Inferior parietal cortex (tissue), 1 donor: ENCODE data around the gene LIME1.

Source experiments
- DNase-seq: peaks from one replicate; pipeline ENCODE4 v3.0.0-alpha.2; 2016; ENCODE audit errors: extremely low spot score

Gene LIME1, protein sequence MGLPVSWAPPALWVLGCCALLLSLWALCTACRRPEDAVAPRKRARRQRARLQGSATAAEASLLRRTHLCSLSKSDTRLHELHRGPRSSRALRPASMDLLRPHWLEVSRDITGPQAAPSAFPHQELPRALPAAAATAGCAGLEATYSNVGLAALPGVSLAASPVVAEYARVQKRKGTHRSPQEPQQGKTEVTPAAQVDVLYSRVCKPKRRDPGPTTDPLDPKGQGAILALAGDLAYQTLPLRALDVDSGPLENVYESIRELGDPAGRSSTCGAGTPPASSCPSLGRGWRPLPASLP

DNA sequence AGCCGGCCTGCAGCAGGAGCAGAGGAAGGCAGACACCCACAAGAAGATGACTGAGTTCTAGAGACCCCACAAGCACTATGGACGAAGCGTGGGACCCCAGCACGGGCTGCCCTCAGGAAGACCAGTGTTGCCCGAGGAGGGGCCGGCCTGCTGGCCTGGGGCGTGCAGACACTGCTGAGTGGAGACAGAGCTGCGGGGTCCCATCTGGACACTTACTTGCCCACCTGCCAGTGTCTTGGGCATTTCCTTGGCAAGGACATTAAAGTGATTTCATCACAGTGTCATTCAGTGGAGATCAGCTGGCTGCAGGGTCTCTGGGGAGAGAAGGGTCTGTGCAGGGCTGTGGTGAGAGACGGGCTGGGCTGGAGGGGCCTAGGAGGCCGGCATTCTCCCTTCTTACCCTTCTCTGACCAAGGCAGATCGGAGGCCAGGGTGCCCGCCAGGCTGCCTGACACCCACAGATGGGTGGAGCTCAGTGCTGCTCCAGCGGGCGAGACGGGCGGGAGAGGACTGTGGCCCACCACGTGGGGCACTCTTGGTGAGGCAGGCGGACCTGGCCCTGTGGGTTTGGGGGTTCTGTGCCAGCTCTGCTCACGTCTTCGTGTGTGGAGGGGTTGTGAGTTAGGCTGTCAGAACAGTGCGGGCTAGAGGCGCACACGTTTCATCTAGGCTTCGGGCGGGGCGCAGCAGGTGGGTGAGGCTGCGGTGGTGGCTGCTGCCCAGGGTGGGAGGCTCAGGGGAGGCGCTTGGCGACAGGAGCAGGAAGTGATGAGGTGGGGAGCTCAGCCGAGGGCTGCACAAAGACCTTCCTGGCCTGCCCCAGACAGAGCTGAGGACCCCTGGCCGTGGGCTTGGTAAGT is at the start of gene LIME1:
Gene LIME1 (plus strand): TSS at position 806 of the 860 bp plus-strand sequence. CDS start 886 bp downstream, outside the sequence.
- no peak for DNase-seq

DNA sequence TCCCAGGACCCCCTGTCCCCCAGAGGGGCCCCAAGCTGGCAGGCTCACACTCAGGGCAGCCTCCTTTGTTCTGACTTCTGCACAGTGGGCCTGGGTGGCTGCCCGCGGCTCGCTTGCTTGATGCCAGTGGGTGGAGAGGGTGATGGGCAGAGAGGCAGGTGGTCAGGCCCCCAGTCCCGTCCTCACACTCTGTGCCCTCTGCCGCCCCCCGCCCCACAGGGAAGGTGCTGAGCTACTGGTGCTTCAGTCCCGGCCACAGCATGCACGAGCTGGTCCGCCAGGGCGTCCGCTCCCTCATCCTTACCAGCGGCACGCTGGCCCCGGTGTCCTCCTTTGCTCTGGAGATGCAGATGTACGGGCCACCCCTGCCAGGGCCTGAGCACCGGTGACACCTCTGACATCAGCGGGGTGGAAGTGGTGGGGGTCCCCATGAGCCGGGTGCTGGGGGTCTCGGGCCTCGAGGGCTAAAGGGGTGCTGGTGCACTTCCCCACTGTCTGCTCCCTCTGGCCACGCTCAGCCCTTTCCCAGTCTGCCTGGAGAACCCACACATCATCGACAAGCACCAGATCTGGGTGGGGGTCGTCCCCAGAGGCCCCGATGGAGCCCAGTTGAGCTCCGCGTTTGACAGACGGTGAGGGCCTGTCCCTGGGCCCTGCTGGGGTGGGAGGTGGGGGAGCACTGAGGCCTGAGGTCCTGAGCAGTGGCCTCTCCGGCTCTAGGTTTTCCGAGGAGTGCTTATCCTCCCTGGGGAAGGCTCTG is 48.9 kb upstream of the LIME1 start:
- no peak for DNase-seq

DNA sequence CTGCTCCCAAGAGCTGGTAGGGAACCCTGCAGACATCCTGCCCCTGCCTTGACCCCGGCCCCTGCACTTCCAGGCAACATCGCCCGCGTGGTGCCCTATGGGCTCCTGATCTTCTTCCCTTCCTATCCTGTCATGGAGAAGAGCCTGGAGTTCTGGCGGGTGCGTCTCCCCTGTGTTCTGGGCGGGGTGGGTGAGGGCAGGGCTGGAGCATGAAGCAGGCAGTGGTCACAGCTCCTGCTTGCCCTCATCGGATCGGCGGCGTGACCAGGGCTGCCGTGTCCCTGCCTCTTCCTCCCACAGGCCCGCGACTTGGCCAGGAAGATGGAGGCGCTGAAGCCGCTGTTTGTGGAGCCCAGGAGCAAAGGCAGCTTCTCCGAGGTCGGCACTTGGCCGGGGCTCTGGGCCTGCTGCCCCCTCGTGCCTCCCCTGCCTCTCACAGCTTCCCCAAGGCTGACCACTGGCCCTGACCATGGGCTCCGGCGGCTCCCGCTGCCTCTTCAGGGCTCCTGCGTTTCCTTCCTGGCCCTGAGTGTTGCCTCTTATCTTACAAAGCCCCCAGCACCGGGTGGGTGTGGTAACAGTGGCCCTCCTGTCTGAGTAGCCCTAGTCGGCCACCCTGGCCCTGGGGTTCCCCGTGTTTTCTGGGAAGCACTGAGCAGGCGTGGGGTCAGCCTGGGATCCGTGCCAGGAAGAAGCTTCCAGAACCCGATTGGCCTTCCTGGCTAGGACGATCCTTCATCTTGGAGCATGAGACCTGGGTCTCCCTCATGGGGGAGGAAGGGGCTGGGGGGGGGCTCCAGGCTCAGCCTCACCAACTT is 48.0 kb upstream of the LIME1 start:
- no peak for DNase-seq

DNA sequence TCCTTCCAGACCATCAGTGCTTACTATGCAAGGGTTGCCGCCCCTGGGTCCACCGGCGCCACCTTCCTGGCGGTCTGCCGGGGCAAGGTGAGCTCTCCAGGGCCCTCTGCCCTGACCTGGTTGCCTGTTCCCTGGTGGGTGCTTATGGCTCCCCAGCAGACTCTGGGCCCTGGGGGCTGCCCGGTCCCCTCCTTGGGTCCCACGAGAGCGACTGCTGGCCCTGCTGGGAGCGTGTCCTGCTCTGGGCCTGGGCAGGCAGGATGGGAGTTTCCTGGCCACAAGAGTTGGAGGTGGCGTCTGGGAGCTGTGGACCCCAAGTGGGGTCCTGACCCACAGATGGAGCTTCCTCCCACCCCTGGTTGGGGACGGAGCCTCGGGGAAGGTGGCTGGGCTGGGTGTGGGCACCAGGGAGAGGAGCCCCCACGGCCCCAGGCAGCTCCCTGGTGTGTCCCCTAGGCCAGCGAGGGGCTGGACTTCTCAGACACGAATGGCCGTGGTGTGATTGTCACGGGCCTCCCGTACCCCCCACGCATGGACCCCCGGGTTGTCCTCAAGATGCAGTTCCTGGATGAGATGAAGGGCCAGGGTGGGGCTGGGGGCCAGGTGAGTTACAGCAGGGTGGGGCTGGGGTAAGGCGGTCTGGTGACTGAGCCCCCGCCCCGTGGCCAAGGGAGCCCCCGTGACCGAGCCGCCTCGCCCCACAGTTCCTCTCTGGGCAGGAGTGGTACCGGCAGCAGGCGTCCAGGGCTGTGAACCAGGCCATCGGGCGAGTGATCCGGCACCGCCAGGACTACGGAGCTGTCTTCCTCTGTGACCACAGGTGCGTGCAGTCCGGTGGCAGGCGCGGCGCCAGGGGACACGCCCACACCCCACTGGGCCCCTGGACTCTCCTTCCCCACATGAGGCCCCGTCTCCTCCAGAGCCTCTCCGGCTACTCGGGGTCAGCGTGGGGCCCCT is 47.1 kb upstream of the LIME1 start:
- no peak for DNase-seq

DNA sequence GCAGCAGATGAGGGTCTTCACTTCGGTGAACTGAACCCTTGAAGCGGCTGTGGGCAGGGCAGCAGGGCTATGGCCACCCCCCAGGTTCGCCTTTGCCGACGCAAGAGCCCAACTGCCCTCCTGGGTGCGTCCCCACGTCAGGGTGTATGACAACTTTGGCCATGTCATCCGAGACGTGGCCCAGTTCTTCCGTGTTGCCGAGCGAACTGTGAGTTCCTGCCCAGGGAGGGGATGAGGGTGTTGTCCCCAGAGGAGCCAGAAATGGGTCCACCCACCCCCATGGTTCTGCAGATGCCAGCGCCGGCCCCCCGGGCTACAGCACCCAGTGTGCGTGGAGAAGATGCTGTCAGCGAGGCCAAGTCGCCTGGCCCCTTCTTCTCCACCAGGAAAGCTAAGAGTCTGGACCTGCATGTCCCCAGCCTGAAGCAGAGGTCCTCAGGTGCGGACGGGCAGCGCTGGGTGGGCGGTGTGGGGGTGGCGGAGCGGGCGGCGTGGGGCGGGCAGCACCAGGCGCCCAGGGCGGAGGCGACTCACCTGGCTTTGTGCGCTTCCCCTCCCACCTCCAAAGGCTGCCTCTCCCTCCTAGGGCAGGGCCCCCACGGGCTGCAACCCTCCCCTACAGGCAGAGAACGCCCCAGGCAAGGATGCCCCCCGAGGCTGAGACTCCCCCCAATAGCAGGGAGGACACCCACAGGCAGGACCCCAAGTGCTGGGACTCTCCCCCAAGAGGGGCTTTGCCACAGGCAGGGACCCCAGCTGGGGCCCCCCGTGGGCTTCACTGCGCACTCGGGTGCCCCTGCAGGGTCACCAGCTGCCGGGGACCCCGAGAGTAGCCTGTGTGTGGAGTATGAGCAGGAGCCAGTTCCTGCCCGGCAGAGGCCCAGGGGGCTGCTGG is 46.2 kb upstream of the LIME1 start:
- DNase-seq, result no peak

DNA sequence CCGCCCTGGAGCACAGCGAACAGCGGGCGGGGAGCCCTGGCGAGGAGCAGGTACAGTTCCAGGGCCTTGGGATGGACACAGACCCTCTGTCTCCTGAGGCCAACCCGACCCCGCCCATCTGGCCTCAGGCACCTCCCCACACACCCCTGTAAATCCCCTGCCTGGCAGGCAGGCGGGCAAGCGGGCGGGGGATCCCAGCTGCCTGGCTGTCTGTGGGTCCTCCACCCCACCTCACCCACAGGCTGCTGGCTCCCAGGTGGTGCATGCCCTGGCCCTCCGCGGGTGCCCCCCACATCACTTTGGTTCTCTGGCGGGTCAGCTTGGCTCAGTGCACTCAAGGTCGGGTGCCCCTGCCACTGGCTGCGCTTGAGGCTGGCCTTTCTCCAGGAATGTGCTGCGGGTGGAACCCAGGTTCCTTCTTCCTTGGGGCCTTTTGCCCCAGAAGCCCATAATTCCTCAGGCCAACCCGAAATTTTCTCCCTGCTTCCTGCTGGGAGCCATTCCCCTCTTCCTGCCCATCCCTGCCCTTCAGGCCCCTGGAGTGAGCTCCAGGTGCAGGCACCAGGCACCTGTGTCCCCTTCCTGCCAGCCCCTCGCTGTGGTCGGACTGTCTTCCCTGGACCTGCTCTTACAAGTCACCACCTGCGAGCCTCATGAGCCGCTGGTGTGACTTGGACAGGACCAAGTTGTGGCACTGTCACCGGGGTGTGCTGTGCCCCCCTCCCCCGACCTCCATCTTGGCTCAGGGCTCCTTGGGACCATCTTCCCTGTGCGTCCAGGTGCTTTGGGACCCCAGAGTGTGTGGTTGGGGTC is 45.4 kb upstream of the LIME1 start:
- no peak for DNase-seq

DNA sequence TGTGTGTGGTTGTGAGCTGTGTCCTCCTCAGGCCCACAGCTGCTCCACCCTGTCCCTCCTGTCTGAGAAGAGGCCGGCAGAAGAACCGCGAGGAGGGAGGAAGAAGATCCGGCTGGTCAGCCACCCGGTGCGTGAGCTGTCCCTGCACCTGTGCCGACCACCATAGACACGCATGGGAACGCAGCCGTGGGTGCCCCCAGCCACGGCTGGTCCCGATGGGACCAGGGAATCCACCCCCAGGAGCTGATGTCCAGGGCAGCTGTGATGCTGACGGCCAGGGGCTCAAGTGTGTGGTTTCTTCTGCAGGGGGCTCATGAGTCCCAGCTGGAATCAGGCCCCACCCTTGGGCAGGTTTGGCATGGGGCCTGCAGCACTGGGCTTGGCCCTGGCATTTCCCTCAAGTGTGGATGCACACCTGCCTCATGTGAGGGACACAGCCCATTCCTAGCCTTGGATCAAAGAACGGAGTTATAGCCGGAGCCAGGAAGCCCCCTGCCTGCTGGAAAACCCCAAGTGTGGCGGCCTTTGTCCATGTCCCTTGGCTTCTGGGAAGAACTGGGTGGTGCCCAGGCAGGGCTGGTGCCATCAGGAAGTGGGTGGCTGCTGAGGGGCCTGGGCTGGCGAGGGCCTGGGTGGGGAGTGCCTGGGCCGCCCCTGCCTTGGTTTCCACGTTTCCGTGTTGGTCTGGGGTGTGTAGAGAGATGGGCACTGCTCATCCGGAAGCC is 44.6 kb upstream of the LIME1 start:
- no peak for DNase-seq

DNA sequence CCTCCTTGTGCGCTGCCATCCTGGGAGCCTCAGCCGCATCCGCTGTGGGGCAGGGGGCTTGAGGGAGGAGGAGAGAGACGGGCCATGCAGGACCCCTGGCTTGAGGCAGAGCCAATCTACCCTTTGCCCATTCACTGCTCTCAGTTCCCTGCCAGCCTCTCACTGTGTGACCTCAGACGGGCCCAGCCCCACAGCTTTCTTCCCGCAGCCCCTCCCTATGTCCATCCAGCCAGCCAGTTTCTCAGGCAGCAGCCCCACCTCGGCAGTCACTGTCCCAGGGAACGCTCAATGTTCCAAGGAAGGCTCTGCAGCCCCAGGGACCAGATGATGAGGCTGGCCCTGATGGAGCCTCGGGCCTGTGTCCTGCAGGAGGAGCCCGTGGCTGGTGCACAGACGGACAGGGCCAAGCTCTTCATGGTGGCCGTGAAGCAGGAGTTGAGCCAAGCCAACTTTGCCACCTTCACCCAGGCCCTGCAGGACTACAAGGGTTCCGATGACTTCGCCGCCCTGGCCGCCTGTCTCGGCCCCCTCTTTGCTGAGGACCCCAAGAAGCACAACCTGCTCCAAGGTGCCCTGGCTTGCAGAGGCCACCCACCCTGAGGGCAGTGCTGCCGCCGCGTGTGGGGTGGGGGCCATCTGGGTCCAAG is 43.9 kb upstream of the LIME1 start:
- no peak for DNase-seq

DNA sequence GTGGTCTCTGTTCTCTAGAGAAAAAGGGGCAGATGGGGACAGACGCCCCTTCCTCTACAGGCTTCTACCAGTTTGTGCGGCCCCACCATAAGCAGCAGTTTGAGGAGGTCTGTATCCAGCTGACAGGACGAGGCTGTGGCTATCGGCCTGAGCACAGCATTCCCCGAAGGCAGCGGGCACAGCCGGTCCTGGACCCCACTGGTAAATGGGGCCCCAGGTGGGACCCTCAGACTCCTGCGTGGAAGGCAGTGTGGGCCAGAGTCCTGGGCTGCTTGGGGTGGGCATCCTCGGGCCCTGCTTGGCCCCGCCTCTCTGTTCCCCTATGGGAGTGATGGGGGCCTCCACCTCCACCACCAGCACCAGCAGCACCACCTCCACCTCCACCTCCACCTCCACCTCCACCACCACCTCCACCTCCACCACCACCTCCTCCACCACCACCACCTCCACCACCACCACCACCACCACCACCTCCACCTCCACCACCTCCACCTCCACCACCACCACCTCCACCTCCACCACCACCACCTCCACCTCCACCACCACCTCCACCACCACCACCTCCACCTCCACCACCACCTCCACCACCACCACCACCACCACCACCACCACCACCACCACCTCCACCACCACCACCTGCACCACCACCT is 43.3 kb upstream of the LIME1 start:
- DNase-seq, result no peak

DNA sequence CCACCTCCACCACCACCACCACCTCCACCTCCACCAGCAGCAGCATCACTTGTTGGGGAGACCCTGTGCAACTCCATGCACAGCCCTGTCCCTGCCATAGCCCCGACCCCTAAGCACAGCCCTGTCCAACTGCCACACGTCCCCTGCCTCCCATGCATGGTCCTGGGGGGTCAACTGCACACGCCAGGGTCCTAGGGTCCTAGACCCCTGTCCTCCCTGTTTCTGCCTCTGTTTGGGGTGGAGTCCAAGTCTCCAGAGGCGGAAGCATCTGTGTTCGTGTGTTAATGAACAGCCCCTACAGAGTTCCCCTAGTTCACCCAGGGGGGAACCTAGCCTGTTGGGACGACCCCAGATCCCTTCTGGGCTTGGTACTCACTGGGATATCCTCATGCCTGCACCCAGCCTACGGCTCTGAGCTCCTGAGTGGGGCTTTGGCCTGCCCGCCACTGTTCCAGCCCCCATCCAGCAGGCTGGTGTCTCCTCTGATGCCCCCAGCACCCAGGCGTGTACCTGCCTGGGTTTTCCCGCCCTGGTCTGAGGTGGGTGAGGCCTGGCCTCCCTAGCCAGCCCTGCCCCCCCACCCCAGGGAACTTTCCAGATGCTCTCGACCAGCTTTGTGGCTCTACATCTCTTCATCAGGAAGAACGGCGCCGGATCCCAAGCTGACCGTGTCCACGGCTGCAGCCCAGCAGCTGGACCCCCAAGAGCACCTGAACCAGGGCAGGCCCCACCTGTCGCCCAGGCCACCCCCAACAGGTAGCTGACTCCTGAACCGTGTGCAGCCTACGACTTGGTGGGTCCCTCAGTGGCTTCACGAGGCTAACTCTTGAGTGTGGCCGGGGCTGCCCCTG is 42.5 kb upstream of the LIME1 start:
- DNase-seq, result no peak

DNA sequence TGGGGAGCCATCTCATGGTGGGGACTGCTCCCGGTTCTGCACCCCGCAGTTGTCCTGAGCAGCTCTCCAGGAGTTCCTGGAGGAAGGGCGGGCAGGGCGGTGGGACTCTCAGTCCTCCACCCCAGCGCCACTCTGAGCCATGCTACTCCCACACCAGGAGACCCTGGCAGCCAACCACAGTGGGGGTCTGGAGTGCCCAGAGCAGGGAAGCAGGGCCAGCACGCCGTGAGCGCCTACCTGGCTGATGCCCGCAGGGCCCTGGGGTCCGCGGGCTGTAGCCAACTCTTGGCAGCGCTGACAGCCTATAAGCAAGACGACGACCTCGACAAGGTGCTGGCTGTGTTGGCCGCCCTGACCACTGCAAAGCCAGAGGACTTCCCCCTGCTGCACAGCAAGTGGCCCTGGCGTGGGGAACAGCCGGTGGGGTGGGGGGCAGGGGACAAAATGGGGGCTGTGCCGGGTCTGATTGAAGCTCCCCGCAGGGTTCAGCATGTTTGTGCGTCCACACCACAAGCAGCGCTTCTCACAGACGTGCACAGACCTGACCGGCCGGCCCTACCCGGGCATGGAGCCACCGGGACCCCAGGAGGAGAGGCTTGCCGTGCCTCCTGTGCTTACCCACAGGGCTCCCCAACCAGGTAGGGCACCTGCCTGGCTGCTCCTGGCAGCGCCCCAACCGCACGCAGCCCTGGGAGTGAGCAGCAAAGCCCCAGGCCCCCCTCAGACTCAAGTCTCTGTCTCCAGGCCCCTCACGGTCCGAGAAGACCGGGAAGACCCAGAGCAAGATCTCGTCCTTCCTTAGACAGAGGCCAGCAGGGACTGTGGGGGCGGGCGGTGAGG is 41.7 kb upstream of the LIME1 start:
- DNase-seq, result no peak

DNA sequence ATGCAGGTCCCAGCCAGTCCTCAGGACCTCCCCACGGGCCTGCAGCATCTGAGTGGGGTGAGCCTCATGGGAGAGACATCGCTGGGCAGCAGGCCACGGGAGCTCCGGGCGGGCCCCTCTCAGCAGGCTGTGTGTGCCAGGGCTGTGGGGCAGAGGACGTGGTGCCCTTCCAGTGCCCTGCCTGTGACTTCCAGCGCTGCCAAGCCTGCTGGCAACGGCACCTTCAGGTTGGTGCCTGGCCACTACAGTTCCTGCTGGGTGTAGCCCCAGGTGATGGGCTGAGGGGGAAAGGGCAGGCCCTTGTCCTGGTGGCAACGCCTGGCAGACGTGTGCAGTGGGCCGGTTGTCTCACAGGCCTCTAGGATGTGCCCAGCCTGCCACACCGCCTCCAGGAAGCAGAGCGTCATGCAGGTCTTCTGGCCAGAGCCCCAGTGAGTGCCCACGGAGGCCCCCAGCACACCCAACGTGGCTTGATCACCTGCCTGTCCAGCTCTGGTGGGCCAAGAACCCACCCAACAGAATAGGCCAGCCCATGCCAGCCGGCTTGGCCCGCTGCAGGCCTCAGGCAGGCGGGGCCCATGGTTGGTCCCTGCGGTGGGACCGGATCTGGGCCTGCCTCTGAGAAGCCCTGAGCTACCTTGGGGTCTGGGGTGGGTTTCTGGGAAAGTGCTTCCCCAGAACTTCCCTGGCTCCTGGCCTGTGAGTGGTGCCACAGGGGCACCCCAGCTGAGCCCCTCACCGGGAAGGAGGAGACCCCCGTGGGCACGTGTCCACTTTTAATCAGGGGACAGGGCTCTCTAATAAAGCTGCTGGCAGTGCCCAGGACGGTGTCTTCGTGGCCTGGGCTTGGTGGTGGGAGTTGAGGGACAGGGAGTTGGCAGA is 40.8 kb upstream of the LIME1 start:
- no peak for DNase-seq

DNA sequence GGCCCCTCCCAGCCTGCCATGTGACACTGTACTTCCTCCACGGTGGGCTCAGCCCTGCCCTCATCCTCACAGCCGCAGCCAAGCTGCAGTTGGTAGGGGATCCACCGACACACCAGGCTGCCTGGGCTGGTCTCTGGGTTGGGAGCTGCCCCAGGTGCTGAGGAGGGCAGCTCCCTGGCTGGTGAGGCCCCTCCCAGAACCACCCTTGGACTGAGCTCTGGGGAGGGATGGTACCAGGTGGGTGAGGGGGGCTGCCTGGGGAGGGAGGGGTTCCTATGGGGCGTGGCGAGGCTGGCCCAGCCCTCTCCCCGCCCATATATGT is 40.2 kb upstream of the LIME1 start:
- DNase-seq, result no peak
